H1 (cell line): ENCODE measurements around the gene TBC1D32.

ENCODE experiments used
- BACH1 ChIP-seq: IDR thresholded peaks from 2 replicates; pipeline ENCODE4 v1.6.1; 2012; ENCODE audit warnings: low read length, improper control_type of control experiment
- CBX8 ChIP-seq: fragments of 300-800, 300-1000 bp; sonication (generic); IDR thresholded peaks from 2 replicates; pipeline ENCODE4 v1.7.1; 2016; ENCODE audit warnings: low read depth, low read length, borderline replicate concordance
- EP300 ChIP-seq, 2 experiments: IDR thresholded peaks; 1 replicate in 1 of 2; 2 replicates in 1 of 2; pipeline ENCODE4 v1.6.1; 2011 to 2012; ENCODE audit warnings: low read depth in 2 of 2, low read length in 2 of 2, mild to moderate bottlenecking in 2 of 2, borderline replicate concordance in 1 of 2, inconsistent platforms in 1 of 2, moderate library complexity in 1 of 2
- EZH2 ChIP-seq: fragments of 200-600 bp; sonication (generic); IDR thresholded peaks from 2 replicates; pipeline ENCODE4 v1.7.1; 2012; ENCODE audit warnings: low read depth, mild to moderate bottlenecking, moderate library complexity, low read length, inconsistent platforms; ENCODE audit not compliant: severe bottlenecking
- POLR2A ChIP-seq, 2 experiments: IDR thresholded peaks; 1 replicate in 1 of 2; 2 replicates in 1 of 2; pipeline ENCODE4 v1.6.1; 2011; ENCODE audit warnings: low read depth in 2 of 2, low read length in 2 of 2, mild to moderate bottlenecking in 2 of 2; ENCODE audit errors: control extremely low read depth in 1 of 2
- RBBP5 ChIP-seq: IDR thresholded peaks from 2 replicates; pipeline ENCODE4 v1.7.1; 2012; ENCODE audit warnings: low read depth, mild to moderate bottlenecking, inconsistent platforms, low read length, moderate library complexity, borderline replicate concordance
- RFX5 ChIP-seq: IDR thresholded peaks from 2 replicates; pipeline ENCODE4 v1.6.1; 2011; ENCODE audit warnings: low read depth, low read length, improper control_type of control experiment, borderline replicate concordance
- SIN3A ChIP-seq, 2 experiments: IDR thresholded peaks in 1 of 2; conservative IDR thresholded peaks in 1 of 2; 2 replicates each; pipeline ENCODE4 v1.6.1; 2011 to 2012; ENCODE audit warnings: low read length in 2 of 2, improper control_type of control experiment in 1 of 2, low read depth in 1 of 2, mild to moderate bottlenecking in 1 of 2
- SP1 ChIP-seq: IDR thresholded peaks from 2 replicates; pipeline ENCODE4 v1.6.1; 2011; ENCODE audit warnings: low read depth, low read length
- TAF1 ChIP-seq: IDR thresholded peaks from 2 replicates; pipeline ENCODE4 v1.6.1; 2011; ENCODE audit warnings: mild to moderate bottlenecking, low read depth, low read length
- ZNF274 ChIP-seq: IDR thresholded peaks from 2 replicates; pipeline ENCODE4 v1.7.0; 2012; ENCODE audit warnings: low read length, borderline replicate concordance; ENCODE audit errors: extremely low read depth
- TF ChIP-seq, protein P1 (sequence below), 3 experiments: IDR thresholded peaks; 1 replicate in 2 of 3; 2 replicates in 1 of 3; pipeline versions ENCODE4 v1.5.1 to v1.6.1; 2011; ENCODE audit warnings: low read length in 3 of 3, mild to moderate bottlenecking in 3 of 3, inconsistent platforms in 2 of 3, low read depth in 1 of 3, moderate library complexity in 1 of 3; ENCODE audit not compliant: insufficient read depth in 1 of 3; ENCODE audit errors: control extremely low read depth in 1 of 3
- TF ChIP-seq, protein P2 (sequence below): IDR thresholded peaks from 2 replicates; pipeline ENCODE4 v1.6.1; 2011; ENCODE audit warnings: low read depth, mild to moderate bottlenecking, low read length; ENCODE audit not compliant: insufficient read depth

DNA sequence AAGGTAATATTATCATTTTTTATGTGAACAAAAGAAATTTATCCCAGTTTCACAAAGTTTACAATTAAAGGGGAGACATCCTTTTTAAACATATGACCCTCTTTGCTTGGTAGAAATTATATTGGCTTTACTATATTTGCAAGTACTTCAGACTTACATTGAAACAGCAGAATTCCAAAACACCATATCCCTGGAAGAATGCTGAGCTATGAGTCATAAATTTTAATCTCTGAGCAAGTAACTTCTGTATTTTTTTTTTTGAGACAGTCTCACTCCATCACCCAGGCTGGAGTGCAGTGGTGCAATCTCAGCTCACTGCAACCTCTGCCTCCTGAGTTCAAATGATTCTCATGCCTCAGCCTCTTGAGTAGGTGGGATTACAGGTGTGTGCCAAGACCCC, 240.4 kb downstream of the TBC1D32 start:
- TF ChIP-seq, protein P1, sequence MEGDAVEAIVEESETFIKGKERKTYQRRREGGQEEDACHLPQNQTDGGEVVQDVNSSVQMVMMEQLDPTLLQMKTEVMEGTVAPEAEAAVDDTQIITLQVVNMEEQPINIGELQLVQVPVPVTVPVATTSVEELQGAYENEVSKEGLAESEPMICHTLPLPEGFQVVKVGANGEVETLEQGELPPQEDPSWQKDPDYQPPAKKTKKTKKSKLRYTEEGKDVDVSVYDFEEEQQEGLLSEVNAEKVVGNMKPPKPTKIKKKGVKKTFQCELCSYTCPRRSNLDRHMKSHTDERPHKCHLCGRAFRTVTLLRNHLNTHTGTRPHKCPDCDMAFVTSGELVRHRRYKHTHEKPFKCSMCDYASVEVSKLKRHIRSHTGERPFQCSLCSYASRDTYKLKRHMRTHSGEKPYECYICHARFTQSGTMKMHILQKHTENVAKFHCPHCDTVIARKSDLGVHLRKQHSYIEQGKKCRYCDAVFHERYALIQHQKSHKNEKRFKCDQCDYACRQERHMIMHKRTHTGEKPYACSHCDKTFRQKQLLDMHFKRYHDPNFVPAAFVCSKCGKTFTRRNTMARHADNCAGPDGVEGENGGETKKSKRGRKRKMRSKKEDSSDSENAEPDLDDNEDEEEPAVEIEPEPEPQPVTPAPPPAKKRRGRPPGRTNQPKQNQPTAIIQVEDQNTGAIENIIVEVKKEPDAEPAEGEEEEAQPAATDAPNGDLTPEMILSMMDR (IDR thresholded peaks at IDR 0.05; ENCODE audit: control extremely low read depth in 1 of 3, insufficient read depth in 1 of 3, low read depth in 1 of 3, low read length in 3 of 3), result no peak
- TF ChIP-seq TAF1 (no peak), ZNF274 (no peak), EP300 (IDR thresholded peaks at IDR 0.05; ENCODE audit: borderline replicate concordance in 1 of 2, low read depth in 2 of 2, low read length in 2 of 2) (no peak), BACH1 (no peak), EZH2 (no peak), SIN3A (conservative IDR thresholded peaks at IDR 0.05 in 1 of 2, IDR thresholded peaks at IDR 0.05 in 1 of 2; ENCODE audit: low read depth in 1 of 2, low read length in 2 of 2) (no peak), SP1 (no peak), RBBP5 (no peak), RFX5 (no peak), POLR2A (IDR thresholded peaks at IDR 0.05; ENCODE audit: control extremely low read depth in 1 of 2, low read depth in 2 of 2, low read length in 2 of 2) (no peak), CBX8 (no peak)
- TF ChIP-seq, protein P2, sequence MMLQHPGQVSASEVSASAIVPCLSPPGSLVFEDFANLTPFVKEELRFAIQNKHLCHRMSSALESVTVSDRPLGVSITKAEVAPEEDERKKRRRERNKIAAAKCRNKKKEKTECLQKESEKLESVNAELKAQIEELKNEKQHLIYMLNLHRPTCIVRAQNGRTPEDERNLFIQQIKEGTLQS, result no peak
